ENCODE data around the gene CCDC85A. TPM values are rescaled to one million over a fixed set of nuclear protein-coding genes. Genes with fewer than 3 reads are reported as not detected.

CCDC85A gene
- total and polyA plus RNA-seq, 2 experiments from 2014 or later = 0.21 to 0.24 TPM

GRCh38 chr2:56209701-56210100 lies 25.9 kb downstream of the CCDC85A start (continued):
- TF ChIP-seq ZNF462 (CRISPR knock-in tag; IDR thresholded peaks at IDR 0.05) (no peak), ZNF331 (CRISPR knock-in tag; IDR thresholded peaks at IDR 0.05; ENCODE audit: low read depth) (no peak)

GRCh38 chr2:56210291-56210690 lies 26.5 kb downstream of the CCDC85A start:
- no peak overlapping the region for H3K4me3 Mint-ChIP-seq
- Histone ChIP-seq H4K20me1 (replicated peaks; ENCODE audit: insufficient read depth) (no peaks in the 10 kb centered on the region), H3K4me1 (ENCODE audit: insufficient read depth) (no peaks in the 10 kb centered on the region), H3K4me3 (no peak overlapping the region), H3K36me3 (ENCODE audit: insufficient read depth) (no peaks in the 10 kb centered on the region), H3K27ac (ENCODE audit: low read depth) (no peak overlapping the region), H2AFZ (no peak overlapping the region), H3K79me2 (replicated peaks; ENCODE audit: insufficient read depth) (no peaks in the 10 kb centered on the region), H3F3A (replicated peaks; ENCODE audit: low read depth) (no peaks in the 10 kb centered on the region), H3K4me2 (no peak overlapping the region), H3K27me3 (ENCODE audit: insufficient read depth) (no peaks in the 10 kb centered on the region), H3K9me2 (ENCODE audit: insufficient read depth) (peaks cover 8% of the 10 kb centered on the region; the same call in 1 of the 2 replicates)
- no peaks in the 10 kb centered on the region for H3K4me1 Mint-ChIP-seq
- no peaks in the 10 kb centered on the region for H3K27me3 Mint-ChIP-seq (ENCODE audit: insufficient read depth, low read depth, poor library complexity)
- ATAC-seq (no peak), DNase-seq (ENCODE audit: low spot score) (no peak)
- TF ChIP-seq CREB1 (CRISPR knock-in tag; IDR thresholded peaks at IDR 0.05; ENCODE audit: low read depth) = no peak
- TF ChIP-seq NANOG (IDR thresholded peaks at IDR 0.05; ENCODE audit: borderline replicate concordance) = no peak
- TF ChIP-seq EZH2phosphoT487 (IDR thresholded peaks at IDR 0.05; ENCODE audit: unreplicated experiment) = no peak
- no peak for TF ChIP-seq CTCF (conservative IDR thresholded peaks at IDR 0.05; ENCODE audit: low read depth in 2 of 2)
- no peak for TF ChIP-seq POLR2AphosphoS5 (IDR thresholded peaks at IDR 0.05; ENCODE audit: low read depth)
- H3K9me3 Mint-ChIP-seq = no peaks in the 10 kb centered on the region
- no peaks in the 10 kb centered on the region for H3K36me3 Mint-ChIP-seq (ENCODE audit: low read depth)
- H3K27ac Mint-ChIP-seq = no peak overlapping the region

Measured in GM23338 (cell line).